ENCODE data around the gene EFCAB6. TPM values are rescaled to one million over a fixed set of nuclear protein-coding genes. Genes with fewer than 3 reads are reported as not detected.
A peak's percentile ranks its signal among the peaks of the same experiment; 100 is the strongest.

The EFCAB6 gene
- total and polyA plus RNA-seq, 4 donors = 1.7 to 15.4 (median 7.6) TPM

DNA sequence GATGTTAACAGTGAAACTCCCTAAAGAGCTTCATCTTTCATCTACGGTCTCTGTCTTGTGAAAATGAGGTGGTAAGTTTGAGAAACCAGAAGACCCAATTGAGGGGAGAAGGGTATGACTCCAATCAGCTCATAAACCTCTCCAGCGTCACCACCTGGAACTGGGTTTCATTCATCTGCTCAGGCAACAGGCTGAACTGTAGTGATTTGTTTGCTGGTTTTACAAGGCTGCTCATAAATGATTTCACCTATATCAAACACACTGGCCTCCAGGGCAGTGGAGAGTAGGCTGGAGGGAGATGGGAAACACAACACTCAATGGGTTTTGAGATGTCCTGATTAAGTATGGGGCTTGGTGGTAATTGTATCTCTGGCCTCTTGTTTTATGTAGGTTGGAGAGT is 79.0 kb downstream of the EFCAB6 start:
- Histone ChIP-seq H3K9me3 (ENCODE audit: control insufficient read depth in 4 of 4, insufficient read depth in 3 of 4, low read length in 3 of 4) (no peaks in the 10 kb centered on the region), H3K9ac (ENCODE audit: insufficient read depth in 1 of 2, low read length in 2 of 2) (no peak overlapping the region), H3K4me3 (no peak overlapping the region), H3K4me1 (ENCODE audit: control insufficient read depth in 5 of 5, insufficient read depth in 5 of 5, low read length in 5 of 5) (peaks cover 0 to 4% (median 0%) of the 10 kb centered on the region in 5 donors), H3K36me3 (ENCODE audit: control insufficient read depth in 4 of 4, insufficient read depth in 4 of 4, low read length in 4 of 4) (no peaks in the 10 kb centered on the region), H3K27me3 (ENCODE audit: control insufficient read depth in 3 of 3, insufficient read depth in 3 of 3, low read length in 2 of 3) (peaks cover 0 to 3% (median 0%) of the 10 kb centered on the region in 3 donors), H3K27ac (ENCODE audit: low read depth in 1 of 2, low read length in 1 of 2) (no peak overlapping the region)
- TF ChIP-seq, protein P1, sequence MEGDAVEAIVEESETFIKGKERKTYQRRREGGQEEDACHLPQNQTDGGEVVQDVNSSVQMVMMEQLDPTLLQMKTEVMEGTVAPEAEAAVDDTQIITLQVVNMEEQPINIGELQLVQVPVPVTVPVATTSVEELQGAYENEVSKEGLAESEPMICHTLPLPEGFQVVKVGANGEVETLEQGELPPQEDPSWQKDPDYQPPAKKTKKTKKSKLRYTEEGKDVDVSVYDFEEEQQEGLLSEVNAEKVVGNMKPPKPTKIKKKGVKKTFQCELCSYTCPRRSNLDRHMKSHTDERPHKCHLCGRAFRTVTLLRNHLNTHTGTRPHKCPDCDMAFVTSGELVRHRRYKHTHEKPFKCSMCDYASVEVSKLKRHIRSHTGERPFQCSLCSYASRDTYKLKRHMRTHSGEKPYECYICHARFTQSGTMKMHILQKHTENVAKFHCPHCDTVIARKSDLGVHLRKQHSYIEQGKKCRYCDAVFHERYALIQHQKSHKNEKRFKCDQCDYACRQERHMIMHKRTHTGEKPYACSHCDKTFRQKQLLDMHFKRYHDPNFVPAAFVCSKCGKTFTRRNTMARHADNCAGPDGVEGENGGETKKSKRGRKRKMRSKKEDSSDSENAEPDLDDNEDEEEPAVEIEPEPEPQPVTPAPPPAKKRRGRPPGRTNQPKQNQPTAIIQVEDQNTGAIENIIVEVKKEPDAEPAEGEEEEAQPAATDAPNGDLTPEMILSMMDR (IDR thresholded peaks at IDR 0.05; ENCODE audit: control extremely low read depth, extremely low read depth) = no peak
- no peak for ATAC-seq (ENCODE audit: insufficient read depth, low FRiP score)
- no peak for DNase-seq
- 79 to 93% methylated on average over 2 of the region's 2 CpGs for WGBS, 2 donors

DNA sequence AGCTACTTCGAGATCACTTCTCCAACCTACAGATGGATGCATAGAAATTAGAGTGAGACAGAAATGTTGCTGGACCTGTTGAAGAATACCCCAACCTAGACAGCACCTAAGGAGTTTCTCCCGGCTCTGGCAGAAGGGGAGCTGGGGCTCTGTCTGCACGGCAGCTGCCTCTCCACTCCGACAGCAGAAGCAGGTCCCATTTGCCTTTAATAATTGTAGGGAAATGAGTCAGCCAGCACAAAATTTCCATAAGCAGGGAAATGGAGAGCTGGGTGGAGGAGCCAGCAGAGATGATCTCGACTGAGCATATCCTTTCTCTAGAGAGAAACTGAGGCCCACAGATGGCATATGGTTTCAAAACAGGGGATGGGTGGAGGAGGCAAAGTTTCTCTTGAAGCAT is 80.1 kb downstream of the EFCAB6 start:
- TF ChIP-seq, protein P1 (IDR thresholded peaks at IDR 0.05; ENCODE audit: control extremely low read depth, extremely low read depth) = no peak
- ATAC-seq (ENCODE audit: insufficient read depth, low FRiP score) = no peak

DNA sequence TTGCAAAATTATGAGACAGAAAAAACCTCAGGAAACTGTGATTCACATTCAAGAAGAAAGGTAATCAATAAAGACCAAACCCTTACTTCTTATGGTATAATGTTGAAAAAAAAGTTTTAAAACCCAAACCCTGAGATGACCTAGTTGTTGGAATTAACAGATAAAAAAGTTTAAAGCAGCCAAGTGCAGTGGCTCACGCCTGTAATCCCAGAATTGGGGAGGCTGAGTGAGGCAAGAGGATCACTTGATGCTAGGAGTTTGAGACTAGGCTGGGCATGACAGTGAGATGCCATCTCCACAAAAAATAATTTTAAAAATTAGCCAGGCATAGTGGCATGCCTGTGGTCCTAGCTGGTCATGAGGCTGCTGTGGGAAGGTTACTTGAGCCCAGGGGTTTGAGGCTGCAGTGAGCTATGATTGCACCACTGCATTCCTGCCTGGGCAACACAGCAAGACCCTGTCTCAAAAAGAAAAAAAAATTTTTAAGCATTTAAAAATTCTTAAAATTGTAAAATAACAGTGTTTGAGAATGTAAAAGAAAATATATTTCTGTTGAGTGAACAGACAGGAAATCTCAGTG is 85.1 kb downstream of the EFCAB6 start:
- Histone ChIP-seq H3K27me3 (ENCODE audit: control insufficient read depth in 3 of 3, insufficient read depth in 3 of 3, low read length in 2 of 3) (no peaks in the 10 kb centered on the region), H3K9me3 (ENCODE audit: control insufficient read depth in 4 of 4, insufficient read depth in 3 of 4, low read length in 3 of 4) (no peaks in the 10 kb centered on the region), H3K4me1 (ENCODE audit: control insufficient read depth in 5 of 5, insufficient read depth in 5 of 5, low read length in 5 of 5) (peaks cover 0 to 22% (median 3%) of the 10 kb centered on the region in 5 donors), H3K4me3 (no peak overlapping the region), H3K36me3 (ENCODE audit: control insufficient read depth in 4 of 4, insufficient read depth in 4 of 4, low read length in 4 of 4) (no peaks in the 10 kb centered on the region), H3K9ac (ENCODE audit: insufficient read depth in 1 of 2, low read length in 2 of 2) (no peak overlapping the region), H3K27ac (ENCODE audit: low read depth in 1 of 2, low read length in 1 of 2) (no peak overlapping the region)
- ATAC-seq (ENCODE audit: insufficient read depth, low FRiP score) = no peak
- WGBS, 2 donors = 86 to 88% methylated on average over 1 of the region's 1 CpG
- no peak for DNase-seq
- TF ChIP-seq, protein P1 (IDR thresholded peaks at IDR 0.05; ENCODE audit: control extremely low read depth, extremely low read depth) = no peak

More for the DNA sequence above, 80.1 kb downstream of the EFCAB6 start:
- Histone ChIP-seq H3K4me1 (ENCODE audit: control insufficient read depth in 5 of 5, insufficient read depth in 5 of 5, low read length in 5 of 5) (peaks cover 0 to 4% (median 0%) of the 10 kb centered on the region in 5 donors), H3K27me3 (ENCODE audit: control insufficient read depth in 3 of 3, insufficient read depth in 3 of 3, low read length in 2 of 3) (no peaks in the 10 kb centered on the region), H3K9me3 (ENCODE audit: control insufficient read depth in 4 of 4, insufficient read depth in 3 of 4, low read length in 3 of 4) (no peaks in the 10 kb centered on the region), H3K4me3 (no peak overlapping the region), H3K27ac (ENCODE audit: low read depth in 1 of 2, low read length in 1 of 2) (no peak overlapping the region), H3K36me3 (ENCODE audit: control insufficient read depth in 4 of 4, insufficient read depth in 4 of 4, low read length in 4 of 4) (no peaks in the 10 kb centered on the region), H3K9ac (ENCODE audit: insufficient read depth in 1 of 2, low read length in 2 of 2) (no peak overlapping the region)
- DNase-seq = no peak
- 78 to 82% methylated on average over 5 of the region's 5 CpGs for WGBS, 2 donors

DNA sequence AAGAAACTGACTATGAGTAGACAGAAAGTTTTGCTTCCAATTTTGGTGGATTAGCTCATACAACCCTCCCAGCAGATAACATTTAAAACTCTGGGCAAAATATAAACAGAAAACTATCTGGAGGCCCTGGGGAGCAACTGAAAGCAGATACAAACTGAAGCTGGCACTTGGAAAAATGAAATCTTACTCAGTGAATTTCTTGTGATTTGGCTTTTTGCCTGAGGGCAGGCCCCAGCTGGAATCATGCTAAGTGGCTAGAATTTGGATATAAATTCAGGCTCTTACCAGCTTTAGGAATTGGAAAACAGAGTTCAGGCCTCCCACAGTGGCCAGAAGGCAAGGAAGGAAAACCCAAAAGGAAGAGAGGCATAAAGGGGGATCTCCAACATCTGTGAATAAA is 85.8 kb downstream of the EFCAB6 start:
- Histone ChIP-seq H3K4me3 (no peak overlapping the region), H3K9me3 (ENCODE audit: control insufficient read depth in 4 of 4, insufficient read depth in 3 of 4, low read length in 3 of 4) (no peaks in the 10 kb centered on the region), H3K4me1 (ENCODE audit: control insufficient read depth in 5 of 5, insufficient read depth in 5 of 5, low read length in 5 of 5) (peaks cover 0 to 22% (median 3%) of the 10 kb centered on the region in 5 donors), H3K9ac (ENCODE audit: insufficient read depth in 1 of 2, low read length in 2 of 2) (no peak overlapping the region), H3K27ac (ENCODE audit: low read depth in 1 of 2, low read length in 1 of 2) (no peak overlapping the region), H3K27me3 (ENCODE audit: control insufficient read depth in 3 of 3, insufficient read depth in 3 of 3, low read length in 2 of 3) (no peaks in the 10 kb centered on the region), H3K36me3 (ENCODE audit: control insufficient read depth in 4 of 4, insufficient read depth in 4 of 4, low read length in 4 of 4) (no peaks in the 10 kb centered on the region)
- TF ChIP-seq, protein P1 (IDR thresholded peaks at IDR 0.05; ENCODE audit: control extremely low read depth, extremely low read depth) = no peak
- DNase-seq (peak; percentile 68 to 86 (median 83)), ATAC-seq (ENCODE audit: insufficient read depth, low FRiP score) (no peak)
